HG03039 (cell line): Measurements from ENCODE around the gene PHTF2.
"Not testable (repeated sequence)": the region's sequence is repeated elsewhere in the genome, so short reads cannot be mapped to it uniquely, and the experiment has no call there.

ENCODE experiments used
- ATAC-seq: cut with Tn5 transposase; IDR thresholded peaks from one replicate; pipeline ENCODE4 v1.9.1; 2021; ENCODE audit warnings: mild to moderate bottlenecking, moderate library complexity; ENCODE audit not compliant: unreplicated experiment

PHTF2 gene

GRCh38 chr7:77983973-77984372 is 185.4 kb downstream of the PHTF2 start:
- ATAC-seq: no peak

GRCh38 chr7:77985232-77985973 is 186.8 kb downstream of the PHTF2 start:
- ATAC-seq: no peak

GRCh38 chr7:77985974-77986339 is 187.4 kb downstream of the PHTF2 start:
- no peak for ATAC-seq

GRCh38 chr7:77989981-77990566 is 191.5 kb downstream of the PHTF2 start:
- ATAC-seq: no peak

- no peak for ATAC-seq
Observed at GRCh38 chr7:77991656-77992055, 193.1 kb downstream of the PHTF2 start.

- no peak for ATAC-seq
Observed at GRCh38 chr7:77993838-77994237, 195.3 kb downstream of the PHTF2 start.

GRCh38 chr7:77995717-77996116 is 197.1 kb downstream of the PHTF2 start:
- ATAC-seq: no peak

- not testable (repeated sequence) for ATAC-seq
Observed at GRCh38 chr7:77999168-77999567, 200.6 kb downstream of the PHTF2 start.

GRCh38 chr7:78002021-78002420 is 203.4 kb downstream of the PHTF2 start:
- ATAC-seq: no peak

- no peak for ATAC-seq
Observed at GRCh38 chr7:78002715-78003114, 204.1 kb downstream of the PHTF2 start.

GRCh38 chr7:78006063-78006755 is 207.6 kb downstream of the PHTF2 start:
- no peak for ATAC-seq
